Measurements from ENCODE around the gene SMAD3. TPM values are rescaled to one million over a fixed set of nuclear protein-coding genes. Genes with fewer than 3 reads are reported as not detected.

The SMAD3 gene
- total and polyA plus RNA-seq, 4 donors = 10.9 to 41.6 (median 23.4) TPM

GRCh38 chr15:67166280-67167009 is 101.0 kb downstream of the SMAD3 start:
- H3K27me3 ChIP-seq (ENCODE audit: control insufficient read depth in 3 of 3, insufficient read depth in 3 of 3, low read length in 2 of 3) = no peaks in the 10 kb centered on the region
- H3K9me3 ChIP-seq (ENCODE audit: control insufficient read depth in 4 of 4, insufficient read depth in 3 of 4, low read length in 3 of 4) = no peaks in the 10 kb centered on the region
- no peak for DNase-seq
- no peak overlapping the region for H3K4me3 ChIP-seq
- ATAC-seq (ENCODE audit: insufficient read depth, low FRiP score) = no peak
- H3K9ac ChIP-seq (ENCODE audit: insufficient read depth in 1 of 2, low read length in 2 of 2) = no peak overlapping the region
- H3K36me3 ChIP-seq (ENCODE audit: control insufficient read depth in 4 of 4, insufficient read depth in 4 of 4, low read length in 4 of 4) = peaks cover 4 to 23% (median 17%) of the 10 kb centered on the region in 4 donors
- no peak overlapping the region for H3K27ac ChIP-seq (ENCODE audit: low read depth in 1 of 2, low read length in 1 of 2)
- 91 to 92% methylated on average over 13 of the region's 13 CpGs for WGBS, 2 donors
- TF ChIP-seq CTCF (IDR thresholded peaks at IDR 0.05; ENCODE audit: control extremely low read depth, extremely low read depth) = no peak
- H3K4me1 ChIP-seq (ENCODE audit: control insufficient read depth in 5 of 5, insufficient read depth in 5 of 5, low read length in 5 of 5) = peaks cover 8 to 49% (median 19%) of the 10 kb centered on the region in 5 donors

- 92 to 95% methylated on average over 4 of the region's 4 CpGs for WGBS, 2 donors
Measured at GRCh38 chr15:67167091-67167490, 101.7 kb downstream of the SMAD3 start.

GRCh38 chr15:67168694-67169093 is 103.3 kb downstream of the SMAD3 start:
- Histone ChIP-seq H3K4me3 (no peak overlapping the region), H3K27ac (ENCODE audit: low read depth in 1 of 2, low read length in 1 of 2) (peak overlapping the region in 1 of 2 donors; percentile 17), H3K36me3 (ENCODE audit: control insufficient read depth in 4 of 4, insufficient read depth in 4 of 4, low read length in 4 of 4) (peaks cover 4 to 32% (median 27%) of the 10 kb centered on the region in 4 donors), H3K9me3 (ENCODE audit: control insufficient read depth in 4 of 4, insufficient read depth in 3 of 4, low read length in 3 of 4) (no peaks in the 10 kb centered on the region), H3K27me3 (ENCODE audit: control insufficient read depth in 3 of 3, insufficient read depth in 3 of 3, low read length in 2 of 3) (no peaks in the 10 kb centered on the region), H3K9ac (ENCODE audit: insufficient read depth in 1 of 2, low read length in 2 of 2) (no peak overlapping the region), H3K4me1 (ENCODE audit: control insufficient read depth in 5 of 5, insufficient read depth in 5 of 5, low read length in 5 of 5) (peaks cover 2 to 49% (median 19%) of the 10 kb centered on the region in 5 donors)
- DNase-seq = no peak
- WGBS, 2 donors = 89 to 97% methylated on average over 6 of the region's 6 CpGs
- no peak for TF ChIP-seq CTCF (IDR thresholded peaks at IDR 0.05; ENCODE audit: control extremely low read depth, extremely low read depth)
- ATAC-seq (ENCODE audit: insufficient read depth, low FRiP score) = no peak

More at GRCh38 chr15:67167091-67167490, 101.7 kb downstream of the SMAD3 start:
- Histone ChIP-seq H3K27ac (ENCODE audit: low read depth in 1 of 2, low read length in 1 of 2) (peak overlapping the region in 1 of 2 donors; percentile 40), H3K4me3 (no peak overlapping the region), H3K9me3 (ENCODE audit: control insufficient read depth in 4 of 4, insufficient read depth in 3 of 4, low read length in 3 of 4) (no peaks in the 10 kb centered on the region), H3K36me3 (ENCODE audit: control insufficient read depth in 4 of 4, insufficient read depth in 4 of 4, low read length in 4 of 4) (peaks cover 4 to 25% (median 20%) of the 10 kb centered on the region in 4 donors), H3K9ac (ENCODE audit: insufficient read depth in 1 of 2, low read length in 2 of 2) (no peak overlapping the region), H3K27me3 (ENCODE audit: control insufficient read depth in 3 of 3, insufficient read depth in 3 of 3, low read length in 2 of 3) (no peaks in the 10 kb centered on the region), H3K4me1 (ENCODE audit: control insufficient read depth in 5 of 5, insufficient read depth in 5 of 5, low read length in 5 of 5) (peaks cover 2 to 49% (median 19%) of the 10 kb centered on the region in 5 donors)
- no peak for TF ChIP-seq CTCF (IDR thresholded peaks at IDR 0.05; ENCODE audit: control extremely low read depth, extremely low read depth)
- DNase-seq (no peak), ATAC-seq (ENCODE audit: insufficient read depth, low FRiP score) (no peak)
